Upper lobe of left lung (tissue), 4 donors: ENCODE data around the gene MYLK.

Experiments
- POLR2A ChIP-seq, 4 donors: fragments of 450-650 bp; IDR thresholded peaks; one replicate each; pipeline ENCODE4 v1.5.1; 2016 to 2017; ENCODE audit warnings: antibody characterized with exemption in 4 of 4, mild to moderate bottlenecking in 2 of 4
- POLR2AphosphoS5 ChIP-seq, 2 donors: sonication (generic); formaldehyde crosslinking; IDR thresholded peaks; one replicate each; pipeline ENCODE4 v1.5.1; 2017; ENCODE audit warnings: antibody characterized with exemption in 2 of 2
- TF ChIP-seq, protein P1 (sequence below), 6 experiments: fragments of 450-650 bp in 4 of 6; fragments of 200-600 bp in 2 of 6; sonication (generic) in 2 of 6; IDR thresholded peaks; one replicate each; pipeline ENCODE4 v1.5.1; 2016 to 2019; ENCODE audit warnings: antibody characterized with exemption in 6 of 6

DNA sequence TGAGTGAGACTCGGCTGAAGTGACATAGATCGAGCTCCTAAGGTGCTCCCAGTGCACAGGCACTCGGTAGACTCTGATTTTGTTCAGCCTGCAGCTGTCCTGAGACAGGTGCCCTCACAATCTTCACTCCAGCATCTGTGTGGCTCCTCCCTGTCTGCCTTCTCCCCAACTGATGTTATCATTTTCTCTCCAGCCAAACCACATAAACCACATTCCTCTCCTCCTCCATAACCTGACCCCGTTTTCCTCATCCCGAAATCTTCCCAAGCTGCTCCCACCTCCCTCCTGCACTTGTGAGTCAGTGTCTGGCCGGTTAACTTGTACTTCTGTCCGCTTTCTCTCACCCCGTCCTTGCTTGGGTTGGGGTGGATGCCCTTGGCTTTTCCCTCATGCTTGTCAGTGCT, 206.0 kb downstream of the MYLK start:
- TF ChIP-seq POLR2A (IDR thresholded peaks at IDR 0.05) (no peak), POLR2AphosphoS5 (IDR thresholded peaks at IDR 0.05) (no peak)
- TF ChIP-seq, protein P1, sequence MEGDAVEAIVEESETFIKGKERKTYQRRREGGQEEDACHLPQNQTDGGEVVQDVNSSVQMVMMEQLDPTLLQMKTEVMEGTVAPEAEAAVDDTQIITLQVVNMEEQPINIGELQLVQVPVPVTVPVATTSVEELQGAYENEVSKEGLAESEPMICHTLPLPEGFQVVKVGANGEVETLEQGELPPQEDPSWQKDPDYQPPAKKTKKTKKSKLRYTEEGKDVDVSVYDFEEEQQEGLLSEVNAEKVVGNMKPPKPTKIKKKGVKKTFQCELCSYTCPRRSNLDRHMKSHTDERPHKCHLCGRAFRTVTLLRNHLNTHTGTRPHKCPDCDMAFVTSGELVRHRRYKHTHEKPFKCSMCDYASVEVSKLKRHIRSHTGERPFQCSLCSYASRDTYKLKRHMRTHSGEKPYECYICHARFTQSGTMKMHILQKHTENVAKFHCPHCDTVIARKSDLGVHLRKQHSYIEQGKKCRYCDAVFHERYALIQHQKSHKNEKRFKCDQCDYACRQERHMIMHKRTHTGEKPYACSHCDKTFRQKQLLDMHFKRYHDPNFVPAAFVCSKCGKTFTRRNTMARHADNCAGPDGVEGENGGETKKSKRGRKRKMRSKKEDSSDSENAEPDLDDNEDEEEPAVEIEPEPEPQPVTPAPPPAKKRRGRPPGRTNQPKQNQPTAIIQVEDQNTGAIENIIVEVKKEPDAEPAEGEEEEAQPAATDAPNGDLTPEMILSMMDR (IDR thresholded peaks at IDR 0.05): no peak
